Measurements from ENCODE around the gene AHCYL2.

DNA sequence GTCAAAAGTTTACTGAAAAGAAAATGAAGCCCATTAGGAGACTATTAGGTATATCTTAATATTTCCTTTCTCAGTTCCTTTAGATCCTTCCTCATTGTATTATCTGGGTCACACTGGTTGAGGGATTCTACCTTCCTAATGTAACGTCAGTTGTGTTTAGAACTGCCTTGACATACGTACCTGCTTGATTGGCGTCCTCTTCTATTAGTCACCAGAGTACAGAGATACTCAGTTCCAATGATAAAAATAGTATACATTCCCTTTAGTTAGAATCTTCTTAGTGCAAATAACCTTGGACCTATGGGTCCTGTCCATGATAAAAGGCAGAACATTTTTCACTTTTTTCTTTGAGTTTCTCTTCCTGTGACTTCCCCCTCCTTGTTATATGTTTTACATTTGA is 45.2 kb downstream of the AHCYL2 start:
- TF ChIP-seq, protein P1, sequence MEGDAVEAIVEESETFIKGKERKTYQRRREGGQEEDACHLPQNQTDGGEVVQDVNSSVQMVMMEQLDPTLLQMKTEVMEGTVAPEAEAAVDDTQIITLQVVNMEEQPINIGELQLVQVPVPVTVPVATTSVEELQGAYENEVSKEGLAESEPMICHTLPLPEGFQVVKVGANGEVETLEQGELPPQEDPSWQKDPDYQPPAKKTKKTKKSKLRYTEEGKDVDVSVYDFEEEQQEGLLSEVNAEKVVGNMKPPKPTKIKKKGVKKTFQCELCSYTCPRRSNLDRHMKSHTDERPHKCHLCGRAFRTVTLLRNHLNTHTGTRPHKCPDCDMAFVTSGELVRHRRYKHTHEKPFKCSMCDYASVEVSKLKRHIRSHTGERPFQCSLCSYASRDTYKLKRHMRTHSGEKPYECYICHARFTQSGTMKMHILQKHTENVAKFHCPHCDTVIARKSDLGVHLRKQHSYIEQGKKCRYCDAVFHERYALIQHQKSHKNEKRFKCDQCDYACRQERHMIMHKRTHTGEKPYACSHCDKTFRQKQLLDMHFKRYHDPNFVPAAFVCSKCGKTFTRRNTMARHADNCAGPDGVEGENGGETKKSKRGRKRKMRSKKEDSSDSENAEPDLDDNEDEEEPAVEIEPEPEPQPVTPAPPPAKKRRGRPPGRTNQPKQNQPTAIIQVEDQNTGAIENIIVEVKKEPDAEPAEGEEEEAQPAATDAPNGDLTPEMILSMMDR (conservative IDR thresholded peaks at IDR 0.05; ENCODE audit: low read length), result no peak
- TF ChIP-seq EZH2phosphoT487 (IDR thresholded peaks at IDR 0.05; ENCODE audit: borderline replicate concordance, low read depth, low read length), result no peak

Measured in OCI-LY7 (cell line).